ENCODE measurements around the gene FAM184A. TPM values are rescaled to one million over a fixed set of nuclear protein-coding genes. Genes with fewer than 3 reads are reported as not detected.

The FAM184A gene
- polyA plus RNA-seq, 2 of the 4 experiments (the other 2 are of a cell fraction), result 0.06 TPM; not detected in 1

DNA sequence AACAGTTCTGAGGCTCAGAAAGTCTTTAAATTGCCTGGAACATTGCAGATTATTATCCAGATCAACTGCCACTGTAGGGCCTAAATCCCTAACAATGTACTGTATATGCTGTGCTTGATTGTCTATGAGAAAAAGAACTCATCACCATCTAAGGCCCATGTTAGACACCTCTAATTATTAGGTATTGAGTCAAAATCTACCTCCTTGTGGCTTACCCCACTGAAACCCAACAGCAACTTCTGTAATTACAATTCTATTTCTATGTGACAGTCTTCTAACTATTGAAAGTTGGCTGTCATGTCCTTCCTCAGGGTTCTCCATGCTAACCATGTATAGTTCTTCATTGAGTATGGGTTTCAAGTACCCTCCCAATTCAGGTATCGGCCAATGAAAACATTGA lies 157.4 kb downstream of the FAM184A start:
- Histone ChIP-seq H3K4me3 (no peak overlapping the region), H3K4me2 (no peak overlapping the region), H3K9me3 (no peaks in the 10 kb centered on the region), H3K4me1 (no peaks in the 10 kb centered on the region), H3K27ac (no peak overlapping the region)
- ChIA-PET CTCF (no interaction called here), POLR2A (interaction anchor here (0.9 kb wide), 1 partner anchor 28 kb away, joined by 3 read pairs; no protein-coding TSS in a partner anchor)
- DNase-seq (ENCODE audit: low read depth in 1 of 2, low spot score in 1 of 2) (no peak), ATAC-seq (no peak), FAIRE-seq (no peak)
- WGBS (ENCODE audit: missing lambda C conversion rate), result 93% methylated on average over 1 of the region's 1 CpG
- no peak for TF ChIP-seq TFCP2L1 (CRISPR knock-in tag; IDR thresholded peaks at IDR 0.05)
- no peak for TF ChIP-seq MYC (IDR thresholded peaks at IDR 0.05; ENCODE audit: borderline replicate concordance, low read length)
- TF ChIP-seq KDM5A (IDR thresholded peaks at IDR 0.05), result no peak
- TF ChIP-seq HOXA7 (CRISPR knock-in tag; IDR thresholded peaks at IDR 0.05), result no peak
- TF ChIP-seq TP53 (CRISPR knock-in tag; IDR thresholded peaks at IDR 0.05), result no peak
- TF ChIP-seq, protein P1, sequence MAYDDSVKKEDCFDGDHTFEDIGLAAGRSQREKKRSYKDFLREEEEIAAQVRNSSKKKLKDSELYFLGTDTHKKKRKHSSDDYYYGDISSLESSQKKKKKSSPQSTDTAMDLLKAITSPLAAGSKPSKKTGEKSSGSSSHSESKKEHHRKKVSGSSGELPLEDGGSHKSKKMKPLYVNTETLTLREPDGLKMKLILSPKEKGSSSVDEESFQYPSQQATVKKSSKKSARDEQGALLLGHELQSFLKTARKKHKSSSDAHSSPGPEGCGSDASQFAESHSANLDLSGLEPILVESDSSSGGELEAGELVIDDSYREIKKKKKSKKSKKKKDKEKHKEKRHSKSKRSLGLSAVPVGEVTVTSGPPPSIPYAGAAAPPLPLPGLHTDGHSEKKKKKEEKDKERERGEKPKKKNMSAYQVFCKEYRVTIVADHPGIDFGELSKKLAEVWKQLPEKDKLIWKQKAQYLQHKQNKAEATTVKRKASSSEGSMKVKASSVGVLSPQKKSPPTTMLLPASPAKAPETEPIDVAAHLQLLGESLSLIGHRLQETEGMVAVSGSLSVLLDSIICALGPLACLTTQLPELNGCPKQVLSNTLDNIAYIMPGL (CRISPR knock-in tag; IDR thresholded peaks at IDR 0.05; ENCODE audit: borderline replicate concordance), result no peak
- no peak for TF ChIP-seq EP300 (IDR thresholded peaks at IDR 0.05)
- TF ChIP-seq, protein P2, sequence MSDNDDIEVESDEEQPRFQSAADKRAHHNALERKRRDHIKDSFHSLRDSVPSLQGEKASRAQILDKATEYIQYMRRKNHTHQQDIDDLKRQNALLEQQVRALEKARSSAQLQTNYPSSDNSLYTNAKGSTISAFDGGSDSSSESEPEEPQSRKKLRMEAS (IDR thresholded peaks at IDR 0.05), result no peak
- no peak for TF ChIP-seq HDAC2 (IDR thresholded peaks at IDR 0.05)
- TF ChIP-seq MAZ (IDR thresholded peaks at IDR 0.05; ENCODE audit: borderline replicate concordance, low read depth, low read length), result no peak
- TF ChIP-seq, protein P3, sequence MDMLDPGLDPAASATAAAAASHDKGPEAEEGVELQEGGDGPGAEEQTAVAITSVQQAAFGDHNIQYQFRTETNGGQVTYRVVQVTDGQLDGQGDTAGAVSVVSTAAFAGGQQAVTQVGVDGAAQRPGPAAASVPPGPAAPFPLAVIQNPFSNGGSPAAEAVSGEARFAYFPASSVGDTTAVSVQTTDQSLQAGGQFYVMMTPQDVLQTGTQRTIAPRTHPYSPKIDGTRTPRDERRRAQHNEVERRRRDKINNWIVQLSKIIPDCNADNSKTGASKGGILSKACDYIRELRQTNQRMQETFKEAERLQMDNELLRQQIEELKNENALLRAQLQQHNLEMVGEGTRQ (IDR thresholded peaks at IDR 0.05), result no peak

DNA sequence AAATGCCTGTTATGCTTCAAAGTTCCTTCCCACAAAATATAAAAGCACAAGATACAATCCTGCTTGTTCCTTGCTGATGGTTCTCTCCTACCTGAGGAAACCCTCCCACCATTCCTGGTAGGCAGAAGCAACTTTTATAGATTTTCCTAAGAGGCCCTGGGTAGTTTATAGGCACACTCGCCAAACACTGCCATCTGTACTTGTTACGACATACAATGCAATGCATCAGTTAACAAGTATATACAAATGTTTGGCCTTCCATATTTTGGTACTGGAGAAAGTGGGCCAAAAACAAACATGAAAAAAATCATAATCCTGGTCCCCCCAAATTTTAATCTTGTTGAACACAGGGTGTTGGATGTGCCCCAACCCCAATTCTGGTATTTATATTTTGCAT lies 160.1 kb downstream of the FAM184A start:
- 100% methylated on average over 2 of the region's 2 CpGs for WGBS (ENCODE audit: missing lambda C conversion rate)
- H3K27ac ChIP-seq, result no peak overlapping the region
- ChIA-PET CTCF (interaction anchor here (0.6 kb wide), 1 partner anchor 432 kb away, joined by 3 read pairs; no protein-coding TSS in a partner anchor), POLR2A (no interaction called here)
- no peaks in the 10 kb centered on the region for H3K4me1 ChIP-seq
- H3K4me3 ChIP-seq, result no peak overlapping the region
- DNase-seq (ENCODE audit: low read depth in 1 of 2, low spot score in 1 of 2) (no peak), FAIRE-seq (no peak), ATAC-seq (no peak)
- H3K4me2 ChIP-seq, result no peak overlapping the region
- no peaks in the 10 kb centered on the region for H3K9me3 ChIP-seq
- TF ChIP-seq EHMT2 (IDR thresholded peaks at IDR 0.05; ENCODE audit: low read depth), result no peak
- TF ChIP-seq RARB (CRISPR knock-in tag; IDR thresholded peaks at IDR 0.05), result no peak
- no peak for TF ChIP-seq SREBF2 (IDR thresholded peaks at IDR 0.05)
- TF ChIP-seq FOXS1 (CRISPR knock-in tag; IDR thresholded peaks at IDR 0.05), result no peak
- TF ChIP-seq CEBPB (IDR thresholded peaks at IDR 0.05), result no peak
- no peak for TF ChIP-seq HEYL (CRISPR knock-in tag; IDR thresholded peaks at IDR 0.05)
- no peak for TF ChIP-seq BHLHE40 (IDR thresholded peaks at IDR 0.05; ENCODE audit: low read depth, low read length)
- TF ChIP-seq EP300 (IDR thresholded peaks at IDR 0.05), result no peak
- TF ChIP-seq SMC3 (IDR thresholded peaks at IDR 0.05), result no peak
- no peak for TF ChIP-seq TFCP2L1 (CRISPR knock-in tag; IDR thresholded peaks at IDR 0.05)
- TF ChIP-seq HOXB13 (CRISPR knock-in tag; IDR thresholded peaks at IDR 0.05; ENCODE audit: low read depth), result no peak

DNA sequence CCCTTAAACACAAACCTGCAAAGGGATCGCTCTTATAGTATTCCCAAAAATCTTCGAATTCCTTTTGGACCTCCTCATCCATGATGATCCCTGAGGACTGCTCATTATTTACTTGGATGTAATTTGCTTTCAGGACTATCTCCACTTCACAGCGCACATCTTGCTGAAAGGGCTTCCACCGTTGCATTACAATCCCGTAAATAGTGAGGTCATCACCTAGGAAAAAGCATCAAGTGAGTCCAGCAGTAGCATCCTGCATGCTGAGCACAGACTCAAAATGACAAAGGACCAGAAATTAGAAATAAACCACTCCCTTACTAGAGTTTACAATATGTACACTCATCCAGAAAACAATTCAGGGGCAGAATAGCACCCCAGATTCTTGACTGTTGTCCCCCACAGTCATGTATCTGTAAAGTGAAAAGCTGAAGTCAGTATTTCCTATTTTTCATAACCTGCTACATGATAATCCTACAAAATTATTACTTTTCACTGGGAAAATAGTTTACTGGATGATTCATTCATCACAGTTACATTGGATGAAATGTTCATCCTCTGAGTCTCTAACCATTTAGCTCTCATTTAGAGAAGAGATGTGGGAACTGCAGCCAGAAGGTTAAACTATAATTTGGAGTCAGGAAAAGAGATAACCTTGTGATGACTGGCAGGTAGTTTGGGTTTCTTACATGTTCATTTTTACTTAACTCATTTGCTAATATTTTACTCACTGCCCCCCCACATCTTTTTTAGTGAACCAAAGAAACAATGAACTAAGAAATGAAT lies 160.7 kb downstream of the FAM184A start:
- POLR2A ChIA-PET, result no interaction called here
- DNase-seq (ENCODE audit: low read depth in 1 of 2, low spot score in 1 of 2) (no peak), ATAC-seq (no peak), FAIRE-seq (no peak)
- CTCF ChIA-PET, result interaction anchor here (0.6 kb wide), 1 partner anchor 432 kb away, joined by 3 read pairs; no protein-coding TSS in a partner anchor
- 93% methylated on average over 5 of the region's 5 CpGs for WGBS (ENCODE audit: missing lambda C conversion rate)
- Histone ChIP-seq H3K4me2 (no peak overlapping the region), H3K4me1 (no peaks in the 10 kb centered on the region), H3K4me3 (no peak overlapping the region), H3K9me3 (no peaks in the 10 kb centered on the region), H3K27ac (no peak overlapping the region)
- TF ChIP-seq PHF8 (IDR thresholded peaks at IDR 0.05; ENCODE audit: borderline replicate concordance, low read depth) (no peak), CHD4 (IDR thresholded peaks at IDR 0.05; ENCODE audit: borderline replicate concordance) (no peak), HDAC2 (IDR thresholded peaks at IDR 0.05) (no peak), EP300 (IDR thresholded peaks at IDR 0.05) (no peak), CBX8 (IDR thresholded peaks at IDR 0.05) (no peak), POLR2A (IDR thresholded peaks at IDR 0.05; ENCODE audit: low read length) (no peak)
- TF ChIP-seq, protein P2 (IDR thresholded peaks at IDR 0.05), result no peak
- TF ChIP-seq, protein P3 (IDR thresholded peaks at IDR 0.05), result no peak

Data from A549 (cell line).